ENCODE results near the gene TMEM175. TPM values are rescaled to one million over a fixed set of nuclear protein-coding genes. Genes with fewer than 3 reads are reported as not detected.

The TMEM175 gene
- total and polyA plus RNA-seq, 12 donors, result 15.6 to 49.6 (median 19.0) TPM

DNA sequence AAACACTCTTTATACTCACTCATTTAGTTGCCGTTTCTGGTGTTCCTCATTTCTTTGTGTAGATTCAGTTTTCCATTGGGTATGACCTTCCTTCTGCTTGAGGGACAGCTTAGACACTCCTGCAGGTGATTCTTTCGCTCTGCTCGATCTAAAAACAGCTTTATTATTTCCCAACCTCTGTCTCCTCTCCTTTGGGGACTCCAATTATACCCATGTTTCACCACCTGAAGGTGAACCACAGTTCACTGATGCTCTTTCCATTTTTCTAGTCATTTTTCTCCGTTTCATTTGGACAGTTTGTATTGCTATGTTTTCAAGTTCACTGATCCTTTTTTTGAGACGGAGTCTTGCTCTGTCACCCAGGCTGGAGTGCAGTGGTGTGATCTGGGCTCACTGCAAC is 74.6 kb downstream of the TMEM175 start:
- H3K4me3 ChIP-seq, result no peak overlapping the region
- peaks cover 36 to 72% (median 68%) of the 10 kb centered on the region in 7 donors for H3K27me3 ChIP-seq
- H3K36me3 ChIP-seq, result no peaks in the 10 kb centered on the region
- no peak overlapping the region for H3K27ac ChIP-seq
- no peak for TF ChIP-seq CTCF (IDR thresholded peaks at IDR 0.05)
- no peak for DNase-seq
- peaks cover 17 to 42% (median 38%) of the 10 kb centered on the region in 9 donors for H3K4me1 ChIP-seq
- WGBS, 2 donors, result 91% methylated on average over 5 of the region's 5 CpGs
- H3K9me3 ChIP-seq, result no peaks in the 10 kb centered on the region
- no peak for ATAC-seq
- intact Hi-C loops (cut with DNase I), result no loop called here

Other genes with a start within 250 kb of the TMEM175 start
- 10 to 100 TPM in 9 of 10 donors, 1 to 10 TPM in 1; 9.8 to 16.9 (median 12.3) TPM for gene SLC49A3, start 243.3 kb upstream of the TMEM175 start, total RNA-seq
- gene SLC49A3, start 243.3 kb upstream of the TMEM175 start, polyA plus RNA-seq, result 10 to 100 TPM in 1 of 2 donors, 1 to 10 TPM in 1; 8.8 to 28.5 TPM
- 10 to 100 TPM; 17.5 to 26.1 (median 20.9) TPM for gene PCGF3, start 226.6 kb upstream of the TMEM175 start, total RNA-seq
- gene PCGF3, start 226.6 kb upstream of the TMEM175 start, polyA plus RNA-seq, result 10 to 100 TPM; 21.7 to 50.8 TPM
- 1 to 10 TPM; 1.5 to 4.8 (median 2.2) TPM for gene CPLX1, start 106.3 kb upstream of the TMEM175 start, total RNA-seq
- 10 to 100 TPM in 1 of 2 donors, 1 to 10 TPM in 1; 2.1 to 10.8 TPM for gene CPLX1, start 106.3 kb upstream of the TMEM175 start, polyA plus RNA-seq
- gene GAK, start 144 bp upstream of the TMEM175 start, total RNA-seq, result 10 to 100 TPM; 21.0 to 38.1 (median 26.9) TPM
- 100 to 1,000 TPM in 1 of 2 donors, 10 to 100 TPM in 1; 48.6 to 105 TPM for gene GAK, start 144 bp upstream of the TMEM175 start, polyA plus RNA-seq
- gene DGKQ, start 41.1 kb downstream of the TMEM175 start, total RNA-seq, result 1 to 10 TPM; 2.8 to 5.2 (median 3.8) TPM
- 1 to 10 TPM; 3.6 to 4.9 TPM for gene DGKQ, start 41.1 kb downstream of the TMEM175 start, polyA plus RNA-seq
- 10 to 100 TPM in 1 of 10 donors, 1 to 10 TPM in 9; 6.0 to 10.4 (median 8.7) TPM for gene IDUA, start 54.6 kb downstream of the TMEM175 start, total RNA-seq
- 10 to 100 TPM in 1 of 2 donors, 1 to 10 TPM in 1; 4.6 to 13.3 TPM for gene IDUA, start 54.6 kb downstream of the TMEM175 start, polyA plus RNA-seq
- under 1 TPM in 2 of 10 donors, not detected in 8; 0.28 to 0.38 TPM for gene SLC26A1, start 60.9 kb downstream of the TMEM175 start, total RNA-seq
- gene SLC26A1, start 60.9 kb downstream of the TMEM175 start, polyA plus RNA-seq, result under 1 TPM; 0.06 to 0.66 TPM
- gene FGFRL1, start 79.2 kb downstream of the TMEM175 start, total RNA-seq, result 10 to 100 TPM; 22.0 to 36.6 (median 28.1) TPM
- gene FGFRL1, start 79.2 kb downstream of the TMEM175 start, polyA plus RNA-seq, result 10 to 100 TPM; 17.1 to 24.3 TPM
- gene RNF212, start 181.1 kb downstream of the TMEM175 start, total RNA-seq, result 1 to 10 TPM in 1 of 10 donors, under 1 TPM in 5, not detected in 4; 0.21 to 2.1 (median 0.31) TPM
- under 1 TPM; 0.29 to 0.87 TPM for gene RNF212, start 181.1 kb downstream of the TMEM175 start, polyA plus RNA-seq
- 10 to 100 TPM in 7 of 10 donors, 1 to 10 TPM in 3; 5.3 to 25.5 (median 11.6) TPM for gene SPON2, start 240.1 kb downstream of the TMEM175 start, total RNA-seq
- gene SPON2, start 240.1 kb downstream of the TMEM175 start, polyA plus RNA-seq, result 10 to 100 TPM; 14.5 to 40.5 TPM